H9 (cell line): ENCODE results near the gene SPR. TPM values are rescaled to one million over a fixed set of nuclear protein-coding genes. Genes with fewer than 3 reads are reported as not detected.

Experiments used
- DNase-seq: peaks from one replicate; pipeline ENCODE4 v3.0.0-alpha.2; 2017
- H2AFZ ChIP-seq: one replicate; pipeline ENCODE4 v1.6.1; 2013; ENCODE audit warnings: mild to moderate bottlenecking, low read length, control low read depth, moderate library complexity
- H2AK5ac ChIP-seq: 2 replicates; pipeline ENCODE4 v1.6.1; 2013; ENCODE audit warnings: low read length, control low read depth, mixed read lengths; ENCODE audit not compliant: insufficient read length
- H2BK120ac ChIP-seq: one replicate; pipeline ENCODE4 v1.6.1; 2013; ENCODE audit warnings: low read depth, mild to moderate bottlenecking, low read length, control low read depth, inconsistent platforms; ENCODE audit not compliant: poor library complexity, severe bottlenecking
- H2BK12ac ChIP-seq: 2 replicates; pipeline ENCODE4 v1.6.1; 2013; ENCODE audit warnings: low read length, control low read depth, mixed read lengths, low read depth; ENCODE audit not compliant: insufficient read length
- H2BK15ac ChIP-seq: 2 replicates; pipeline ENCODE4 v1.6.1; 2013; ENCODE audit warnings: low read depth, low read length, control low read depth
- H2BK20ac ChIP-seq: one replicate; pipeline ENCODE4 v1.6.1; 2013; ENCODE audit warnings: low read depth, mild to moderate bottlenecking, low read length, control low read depth, inconsistent platforms; ENCODE audit not compliant: poor library complexity, severe bottlenecking
- H2BK5ac ChIP-seq: 2 replicates; pipeline ENCODE4 v1.6.1; 2013; ENCODE audit warnings: low read length, control low read depth, mixed read lengths; ENCODE audit not compliant: insufficient read length
- H3K14ac ChIP-seq: 2 replicates; pipeline ENCODE4 v1.6.1; 2013; ENCODE audit warnings: low read length, control low read depth; ENCODE audit not compliant: insufficient read depth
- H3K18ac ChIP-seq: 2 replicates; pipeline ENCODE4 v1.6.1; 2013; ENCODE audit warnings: low read depth, mild to moderate bottlenecking, mixed read lengths, low read length, control low read depth; ENCODE audit not compliant: insufficient read length
- H3K23ac ChIP-seq: 2 replicates; pipeline ENCODE4 v1.6.1; 2013; ENCODE audit warnings: low read length, control low read depth, mixed read lengths, low read depth; ENCODE audit not compliant: insufficient read length
- H3K23me2 ChIP-seq: 2 replicates; pipeline ENCODE4 v1.6.1; 2013; ENCODE audit warnings: low read depth, mild to moderate bottlenecking, mixed read lengths, low read length, control low read depth; ENCODE audit not compliant: insufficient read length, poor library complexity, severe bottlenecking
- H3K27ac ChIP-seq: 2 replicates; pipeline ENCODE4 v1.5.1; 2013; ENCODE audit warnings: low read length, control low read depth, mixed read lengths, low read depth; ENCODE audit not compliant: insufficient read length
- H3K27me3 ChIP-seq: 2 replicates; pipeline ENCODE4 v1.6.1; 2013; ENCODE audit warnings: low read length, control low read depth, inconsistent platforms; ENCODE audit not compliant: insufficient read depth
- H3K4ac ChIP-seq: 2 replicates; pipeline ENCODE4 v1.6.1; 2013; ENCODE audit warnings: low read depth, mild to moderate bottlenecking, control low read depth, inconsistent platforms, low read length, moderate library complexity
- H3K4me1 ChIP-seq: 2 replicates; pipeline ENCODE4 v1.6.1; 2013; ENCODE audit warnings: low read length, control low read depth, inconsistent platforms; ENCODE audit not compliant: insufficient read depth
- H3K4me2 ChIP-seq: 2 replicates; pipeline ENCODE4 v1.6.1; 2013; ENCODE audit warnings: low read length, control low read depth, mixed read lengths; ENCODE audit not compliant: insufficient read length, insufficient read depth
- H3K56ac ChIP-seq: 2 replicates; pipeline ENCODE4 v1.6.1; 2013; ENCODE audit warnings: low read depth, mild to moderate bottlenecking, mixed read lengths, low read length, control low read depth; ENCODE audit not compliant: insufficient read length
- H3K79me1 ChIP-seq: 2 replicates; pipeline ENCODE4 v1.6.1; 2013; ENCODE audit warnings: low read depth, mild to moderate bottlenecking, moderate library complexity, low read length, control low read depth, inconsistent platforms; ENCODE audit not compliant: insufficient read depth, poor library complexity, severe bottlenecking
- H3K79me2 ChIP-seq: 2 replicates; pipeline ENCODE4 v1.6.1; 2013; ENCODE audit warnings: low read length, control low read depth, inconsistent platforms; ENCODE audit not compliant: insufficient read depth
- H3K9ac ChIP-seq: 2 replicates; pipeline ENCODE4 v1.6.1; 2013; ENCODE audit warnings: low read length, control low read depth, mixed read lengths; ENCODE audit not compliant: insufficient read length; ENCODE audit errors: extremely low read depth
- H3K9me3 ChIP-seq: one replicate; pipeline ENCODE4 v1.6.1; 2013; ENCODE audit warnings: low read depth, low read length, inconsistent platforms; ENCODE audit not compliant: control insufficient read depth
- H3T11ph ChIP-seq: one replicate; pipeline ENCODE4 v1.6.1; 2013; ENCODE audit warnings: mild to moderate bottlenecking, low read length, control low read depth, inconsistent platforms
- H4K20me1 ChIP-seq: one replicate; pipeline ENCODE4 v1.6.1; 2013; ENCODE audit not compliant: control insufficient read depth, insufficient read length, insufficient read depth
- H4K5ac ChIP-seq: 2 replicates; pipeline ENCODE4 v1.6.1; 2013; ENCODE audit warnings: low read depth, mild to moderate bottlenecking, mixed read lengths, low read length, control low read depth; ENCODE audit not compliant: insufficient read length
- H4K8ac ChIP-seq: replicated peaks from 2 replicates; pipeline ENCODE4 v1.6.1; 2013; ENCODE audit warnings: low read length, control low read depth, mixed read lengths, low read depth; ENCODE audit not compliant: insufficient read length
- H4K91ac ChIP-seq: 2 replicates; pipeline ENCODE4 v1.6.1; 2013; ENCODE audit warnings: low read depth, mild to moderate bottlenecking, moderate library complexity, mixed read lengths, low read length, control low read depth; ENCODE audit not compliant: insufficient read length
- H3K27ac Mint-ChIP-seq, 3 experiments: 2 replicates in 2 of 3; 3 replicates in 1 of 3; pipeline ENCODE4 v1.8.0; 2020 to 2021; ENCODE audit warnings: mixed read lengths in 3 of 3, mild to moderate bottlenecking in 1 of 3, moderate library complexity in 1 of 3
- H3K27me3 Mint-ChIP-seq: 2 replicates; pipeline ENCODE4 v1.8.0; 2021; ENCODE audit warnings: low read depth, mild to moderate bottlenecking, moderate library complexity, mixed read lengths
- H3K36me3 Mint-ChIP-seq, 3 experiments: 2 replicates in 2 of 3; 3 replicates in 1 of 3; pipeline ENCODE4 v1.8.0; 2020 to 2021; ENCODE audit warnings: low read depth in 3 of 3, mixed read lengths in 3 of 3; ENCODE audit not compliant: insufficient read depth in 1 of 3
- H3K4me1 Mint-ChIP-seq, 2 experiments: 2 replicates each; pipeline ENCODE4 v1.8.0; 2020; ENCODE audit warnings: mixed read lengths in 2 of 2
- H3K4me3 Mint-ChIP-seq, 2 experiments: 2 replicates in 1 of 2; 3 replicates in 1 of 2; pipeline ENCODE4 v1.8.0; 2020 to 2021; ENCODE audit warnings: mild to moderate bottlenecking in 2 of 2, mixed read lengths in 2 of 2, moderate library complexity in 1 of 2
- H3K9me3 Mint-ChIP-seq, 2 experiments: 2 replicates in 1 of 2; 3 replicates in 1 of 2; pipeline ENCODE4 v1.8.0; 2020; ENCODE audit warnings: mild to moderate bottlenecking in 2 of 2, mixed read lengths in 2 of 2, moderate library complexity in 1 of 2
- WGBS: extraction: QIAGEN DNeasy Blood & Tissue Kit; methylation state at CpG from one replicate; pipeline ENCODE4 v1.1.7; 2013; ENCODE audit warnings: missing lambda C conversion rate, low lambda C conversion rate, mixed read lengths; ENCODE audit not compliant: insufficient read length; ENCODE audit errors: extremely low coverage; 5-methylcytosine and 5-hydroxymethylcytosine counted together
- total RNA-seq: library from RNA; stranded (reverse); gene quantifications from 2 replicates; pipeline ENCODE4 v1.2.1, GENCODE V29; 2021
- TF ChIP-seq, protein P1 (sequence below): fragments of 200-600 bp; sonication (generic); conservative IDR thresholded peaks from 3 replicates; pipeline ENCODE4 v1.8.0; 2021; ENCODE audit warnings: antibody characterized with exemption, mild to moderate bottlenecking

SPR gene
- total RNA-seq, 1 experiment from 2014 or later: 7.3 TPM

DNA sequence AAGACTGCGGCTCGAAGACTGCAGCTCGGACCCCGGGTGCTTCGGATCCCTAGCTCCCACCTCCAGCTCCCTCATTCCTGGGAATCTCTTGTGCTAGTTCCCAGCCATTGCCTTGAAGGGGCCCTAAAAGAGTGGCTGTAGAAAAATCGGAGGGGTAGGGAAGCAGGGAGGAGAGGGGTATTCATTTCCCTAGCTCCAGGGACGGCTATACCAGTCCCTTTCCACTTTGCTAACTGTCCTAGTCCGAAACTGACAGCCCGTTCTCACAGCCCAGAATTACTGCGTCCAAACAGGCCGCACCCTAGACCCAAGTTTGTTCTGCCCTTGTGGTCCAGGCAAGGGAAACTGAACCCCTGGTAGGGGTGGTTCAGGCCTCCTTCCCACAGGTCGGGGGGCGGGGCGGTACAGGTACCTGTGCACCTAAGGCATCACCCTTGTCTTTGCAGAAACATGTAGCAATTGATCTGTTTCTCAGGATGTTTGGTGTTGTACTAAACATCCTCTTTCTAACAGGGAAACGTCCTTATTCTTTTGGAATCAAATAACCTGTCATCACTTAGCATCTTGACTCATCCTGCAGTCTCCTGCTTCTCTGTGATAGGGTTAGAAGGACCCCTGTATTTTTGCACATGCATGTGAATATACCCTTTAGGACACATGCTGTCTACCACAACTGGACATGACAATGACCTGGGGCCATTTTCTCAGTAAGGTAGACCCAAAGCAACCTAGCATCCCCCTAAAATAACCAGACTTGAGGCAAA lies 34.1 kb downstream of the SPR start:
- peaks cover 79% of the 10 kb centered on the region for H3K27me3 ChIP-seq
- no peak overlapping the region for H3K4ac ChIP-seq
- peaks cover 0 to 7% (median 5%) of the 10 kb centered on the region in 3 experiments; a peak in 3 of 7 replicates for H3K36me3 Mint-ChIP-seq
- H3K23ac ChIP-seq: no peak overlapping the region
- WGBS: no CpG with 5 or more reads among the region's 15 CpGs
- H3K27ac ChIP-seq: no peak overlapping the region
- no peak overlapping the region for H2AK5ac ChIP-seq
- peak overlapping the region; percentile 87 for H3K4me2 ChIP-seq
- DNase-seq: no peak
- H2BK12ac ChIP-seq: no peak overlapping the region
- H3K23me2 ChIP-seq: peaks cover 38% of the 10 kb centered on the region
- no peak overlapping the region for H3K18ac ChIP-seq
- no peak overlapping the region for H2BK5ac ChIP-seq
- H2BK20ac ChIP-seq: no peak overlapping the region
- H2AFZ ChIP-seq: no peak overlapping the region
- no peaks in the 10 kb centered on the region for H3K9me3 ChIP-seq
- no peak overlapping the region for H4K5ac ChIP-seq
- H2BK15ac ChIP-seq: no peak overlapping the region
- no peaks in the 10 kb centered on the region for H3K79me2 ChIP-seq
- H3K14ac ChIP-seq: no peak overlapping the region
- H3K4me1 Mint-ChIP-seq: peaks cover 21 to 39% of the 10 kb centered on the region in 2 experiments
- H4K8ac ChIP-seq: no peak overlapping the region
- no peak overlapping the region for H3K56ac ChIP-seq
- H3K79me1 ChIP-seq: no peaks in the 10 kb centered on the region
- H2BK120ac ChIP-seq: no peak overlapping the region
- no peak overlapping the region for H4K91ac ChIP-seq
- H4K20me1 ChIP-seq: no peaks in the 10 kb centered on the region
- no peak overlapping the region for H3K27ac Mint-ChIP-seq
- no peak overlapping the region for H3K9ac ChIP-seq
- peak overlapping the region in 1 of 2 experiments; percentile 93; a peak in 3 of 5 replicates for H3K4me3 Mint-ChIP-seq
- peaks cover 2 to 4% of the 10 kb centered on the region in 2 experiments; a peak in 2 of 5 replicates for H3K9me3 Mint-ChIP-seq
- peaks cover 5% of the 10 kb centered on the region for H3K4me1 ChIP-seq
- TF ChIP-seq, protein P1, sequence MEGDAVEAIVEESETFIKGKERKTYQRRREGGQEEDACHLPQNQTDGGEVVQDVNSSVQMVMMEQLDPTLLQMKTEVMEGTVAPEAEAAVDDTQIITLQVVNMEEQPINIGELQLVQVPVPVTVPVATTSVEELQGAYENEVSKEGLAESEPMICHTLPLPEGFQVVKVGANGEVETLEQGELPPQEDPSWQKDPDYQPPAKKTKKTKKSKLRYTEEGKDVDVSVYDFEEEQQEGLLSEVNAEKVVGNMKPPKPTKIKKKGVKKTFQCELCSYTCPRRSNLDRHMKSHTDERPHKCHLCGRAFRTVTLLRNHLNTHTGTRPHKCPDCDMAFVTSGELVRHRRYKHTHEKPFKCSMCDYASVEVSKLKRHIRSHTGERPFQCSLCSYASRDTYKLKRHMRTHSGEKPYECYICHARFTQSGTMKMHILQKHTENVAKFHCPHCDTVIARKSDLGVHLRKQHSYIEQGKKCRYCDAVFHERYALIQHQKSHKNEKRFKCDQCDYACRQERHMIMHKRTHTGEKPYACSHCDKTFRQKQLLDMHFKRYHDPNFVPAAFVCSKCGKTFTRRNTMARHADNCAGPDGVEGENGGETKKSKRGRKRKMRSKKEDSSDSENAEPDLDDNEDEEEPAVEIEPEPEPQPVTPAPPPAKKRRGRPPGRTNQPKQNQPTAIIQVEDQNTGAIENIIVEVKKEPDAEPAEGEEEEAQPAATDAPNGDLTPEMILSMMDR: no peak
- peaks cover 9% of the 10 kb centered on the region for H3K27me3 Mint-ChIP-seq
- no peak overlapping the region for H3T11ph ChIP-seq
